ENCODE measurements around the gene EIF2A. TPM values are rescaled to one million over a fixed set of nuclear protein-coding genes. Genes with fewer than 3 reads are reported as not detected.
A peak's percentile ranks its signal among the peaks of the same experiment; 100 is the strongest.

EIF2A gene
- total and polyA plus RNA-seq, 2 of the 13 experiments (the other 11 are each of a cell fraction or from before 2014, with no cell fraction given), result 124 to 139 TPM

DNA sequence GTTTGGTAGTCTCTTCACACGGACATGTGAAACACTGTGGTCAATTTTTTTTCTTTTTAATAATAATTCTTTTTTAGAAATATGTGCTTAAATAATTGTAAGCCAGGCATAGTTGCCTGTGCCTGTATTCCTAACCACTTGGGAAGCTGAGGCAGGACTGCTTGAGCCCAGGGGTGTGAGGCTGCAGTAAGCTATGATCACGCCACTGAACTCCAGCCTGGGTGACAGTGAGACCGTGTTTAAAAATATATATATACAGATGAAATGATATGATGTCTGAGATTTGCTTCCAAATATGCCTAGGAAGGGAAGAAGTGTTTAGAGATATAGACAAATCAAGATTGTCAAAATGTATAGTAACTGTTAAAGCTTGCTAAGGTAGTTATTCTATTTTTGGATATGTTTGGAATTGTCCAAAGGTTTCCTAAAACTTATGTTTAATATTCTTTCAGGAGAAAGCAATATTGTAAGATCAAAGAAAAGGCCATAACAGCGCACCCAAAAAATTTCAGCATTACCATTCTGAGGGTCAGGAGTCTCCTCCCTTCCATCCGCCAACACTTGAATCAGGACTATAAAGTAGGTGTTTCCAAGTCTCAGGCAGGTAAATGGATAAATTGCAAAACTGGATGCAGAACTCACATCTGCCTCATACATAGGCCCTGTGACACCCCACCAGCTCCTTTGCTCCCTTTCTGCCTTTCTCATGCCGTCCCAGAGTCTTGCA lies 56.0 kb downstream of the EIF2A start (continued):
- TF ChIP-seq, protein P1, sequence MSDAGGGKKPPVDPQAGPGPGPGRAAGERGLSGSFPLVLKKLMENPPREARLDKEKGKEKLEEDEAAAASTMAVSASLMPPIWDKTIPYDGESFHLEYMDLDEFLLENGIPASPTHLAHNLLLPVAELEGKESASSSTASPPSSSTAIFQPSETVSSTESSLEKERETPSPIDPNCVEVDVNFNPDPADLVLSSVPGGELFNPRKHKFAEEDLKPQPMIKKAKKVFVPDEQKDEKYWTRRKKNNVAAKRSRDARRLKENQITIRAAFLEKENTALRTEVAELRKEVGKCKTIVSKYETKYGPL (CRISPR knock-in tag; IDR thresholded peaks at IDR 0.05), result no peak
- peak; percentile 88 for TF ChIP-seq ZNF644 (CRISPR knock-in tag; IDR thresholded peaks at IDR 0.05; ENCODE audit: low read depth)
- TF ChIP-seq, protein P2, sequence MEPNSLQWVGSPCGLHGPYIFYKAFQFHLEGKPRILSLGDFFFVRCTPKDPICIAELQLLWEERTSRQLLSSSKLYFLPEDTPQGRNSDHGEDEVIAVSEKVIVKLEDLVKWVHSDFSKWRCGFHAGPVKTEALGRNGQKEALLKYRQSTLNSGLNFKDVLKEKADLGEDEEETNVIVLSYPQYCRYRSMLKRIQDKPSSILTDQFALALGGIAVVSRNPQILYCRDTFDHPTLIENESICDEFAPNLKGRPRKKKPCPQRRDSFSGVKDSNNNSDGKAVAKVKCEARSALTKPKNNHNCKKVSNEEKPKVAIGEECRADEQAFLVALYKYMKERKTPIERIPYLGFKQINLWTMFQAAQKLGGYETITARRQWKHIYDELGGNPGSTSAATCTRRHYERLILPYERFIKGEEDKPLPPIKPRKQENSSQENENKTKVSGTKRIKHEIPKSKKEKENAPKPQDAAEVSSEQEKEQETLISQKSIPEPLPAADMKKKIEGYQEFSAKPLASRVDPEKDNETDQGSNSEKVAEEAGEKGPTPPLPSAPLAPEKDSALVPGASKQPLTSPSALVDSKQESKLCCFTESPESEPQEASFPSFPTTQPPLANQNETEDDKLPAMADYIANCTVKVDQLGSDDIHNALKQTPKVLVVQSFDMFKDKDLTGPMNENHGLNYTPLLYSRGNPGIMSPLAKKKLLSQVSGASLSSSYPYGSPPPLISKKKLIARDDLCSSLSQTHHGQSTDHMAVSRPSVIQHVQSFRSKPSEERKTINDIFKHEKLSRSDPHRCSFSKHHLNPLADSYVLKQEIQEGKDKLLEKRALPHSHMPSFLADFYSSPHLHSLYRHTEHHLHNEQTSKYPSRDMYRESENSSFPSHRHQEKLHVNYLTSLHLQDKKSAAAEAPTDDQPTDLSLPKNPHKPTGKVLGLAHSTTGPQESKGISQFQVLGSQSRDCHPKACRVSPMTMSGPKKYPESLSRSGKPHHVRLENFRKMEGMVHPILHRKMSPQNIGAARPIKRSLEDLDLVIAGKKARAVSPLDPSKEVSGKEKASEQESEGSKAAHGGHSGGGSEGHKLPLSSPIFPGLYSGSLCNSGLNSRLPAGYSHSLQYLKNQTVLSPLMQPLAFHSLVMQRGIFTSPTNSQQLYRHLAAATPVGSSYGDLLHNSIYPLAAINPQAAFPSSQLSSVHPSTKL (CRISPR knock-in tag; IDR thresholded peaks at IDR 0.05), result no peak; the same call in 1 of the 2 replicates
- TF ChIP-seq SOX13 (IDR thresholded peaks at IDR 0.05), result no peak
- no peak for TF ChIP-seq SOX13 (CRISPR knock-in tag; conservative IDR thresholded peaks at IDR 0.05 in 1 of 2, IDR thresholded peaks at IDR 0.05 in 1 of 2)
- TF ChIP-seq, protein P3, sequence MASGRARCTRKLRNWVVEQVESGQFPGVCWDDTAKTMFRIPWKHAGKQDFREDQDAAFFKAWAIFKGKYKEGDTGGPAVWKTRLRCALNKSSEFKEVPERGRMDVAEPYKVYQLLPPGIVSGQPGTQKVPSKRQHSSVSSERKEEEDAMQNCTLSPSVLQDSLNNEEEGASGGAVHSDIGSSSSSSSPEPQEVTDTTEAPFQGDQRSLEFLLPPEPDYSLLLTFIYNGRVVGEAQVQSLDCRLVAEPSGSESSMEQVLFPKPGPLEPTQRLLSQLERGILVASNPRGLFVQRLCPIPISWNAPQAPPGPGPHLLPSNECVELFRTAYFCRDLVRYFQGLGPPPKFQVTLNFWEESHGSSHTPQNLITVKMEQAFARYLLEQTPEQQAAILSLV (CRISPR knock-in tag; IDR thresholded peaks at IDR 0.05; ENCODE audit: borderline replicate concordance), result no peak
- no peak for TF ChIP-seq SALL1 (CRISPR knock-in tag; IDR thresholded peaks at IDR 0.05)
- TF ChIP-seq SMAD9 (CRISPR knock-in tag; IDR thresholded peaks at IDR 0.05), result no peak
- TF ChIP-seq ZNF720 (CRISPR knock-in tag; IDR thresholded peaks at IDR 0.05), result no peak
- TF ChIP-seq NFIB (CRISPR knock-in tag; IDR thresholded peaks at IDR 0.05; ENCODE audit: borderline replicate concordance), result no peak
- TF ChIP-seq ZSCAN29 (CRISPR knock-in tag; conservative IDR thresholded peaks at IDR 0.05), result no peak
- no peak for TF ChIP-seq DR1 (CRISPR knock-in tag; IDR thresholded peaks at IDR 0.05)
- TF ChIP-seq NR2F6 (IDR thresholded peaks at IDR 0.05), result no peak
- peak; percentile 21; the same call in 1 of the 2 replicates for TF ChIP-seq NR2F6 (CRISPR knock-in tag; IDR thresholded peaks at IDR 0.05)
- TF ChIP-seq ZNF317 (CRISPR knock-in tag; IDR thresholded peaks at IDR 0.05), result 0 out of 2 replicates have a peak, but pooled peaks have one; percentile 21
- no peak for TF ChIP-seq MLLT10 (CRISPR knock-in tag; IDR thresholded peaks at IDR 0.05)
- TF ChIP-seq ATRX (CRISPR knock-in tag; IDR thresholded peaks at IDR 0.05; ENCODE audit: borderline replicate concordance), result no peak
- no peak for TF ChIP-seq ZFYVE20 (CRISPR knock-in tag; IDR thresholded peaks at IDR 0.05; ENCODE audit: borderline replicate concordance, low read depth)
- no peak for TF ChIP-seq KLF13 (CRISPR knock-in tag; IDR thresholded peaks at IDR 0.05)
- no peak for TF ChIP-seq SP5 (CRISPR knock-in tag; IDR thresholded peaks at IDR 0.05; ENCODE audit: borderline replicate concordance, low read depth)
- TF ChIP-seq NR1H2 (CRISPR knock-in tag; IDR thresholded peaks at IDR 0.05; ENCODE audit: borderline replicate concordance, low read depth), result no peak
- no peak for TF ChIP-seq RCOR2 (CRISPR knock-in tag; IDR thresholded peaks at IDR 0.05)
- TF ChIP-seq, protein P4, sequence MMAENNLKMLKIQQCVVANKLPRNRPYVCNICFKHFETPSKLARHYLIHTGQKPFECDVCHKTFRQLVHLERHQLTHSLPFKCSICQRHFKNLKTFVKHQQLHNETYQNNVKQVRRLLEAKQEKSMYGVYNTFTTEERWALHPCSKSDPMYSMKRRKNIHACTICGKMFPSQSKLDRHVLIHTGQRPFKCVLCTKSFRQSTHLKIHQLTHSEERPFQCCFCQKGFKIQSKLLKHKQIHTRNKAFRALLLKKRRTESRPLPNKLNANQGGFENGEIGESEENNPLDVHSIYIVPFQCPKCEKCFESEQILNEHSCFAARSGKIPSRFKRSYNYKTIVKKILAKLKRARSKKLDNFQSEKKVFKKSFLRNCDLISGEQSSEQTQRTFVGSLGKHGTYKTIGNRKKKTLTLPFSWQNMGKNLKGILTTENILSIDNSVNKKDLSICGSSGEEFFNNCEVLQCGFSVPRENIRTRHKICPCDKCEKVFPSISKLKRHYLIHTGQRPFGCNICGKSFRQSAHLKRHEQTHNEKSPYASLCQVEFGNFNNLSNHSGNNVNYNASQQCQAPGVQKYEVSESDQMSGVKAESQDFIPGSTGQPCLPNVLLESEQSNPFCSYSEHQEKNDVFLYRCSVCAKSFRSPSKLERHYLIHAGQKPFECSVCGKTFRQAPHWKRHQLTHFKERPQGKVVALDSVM (CRISPR knock-in tag; IDR thresholded peaks at IDR 0.05), result no peak
- no peak for TF ChIP-seq PCBP2 (optimal IDR thresholded peaks at IDR 0.05; ENCODE audit: low read depth, low read length, poor library complexity, severe bottlenecking)
